ENCODE data around the gene GREB1L. TPM values are rescaled to one million over a fixed set of nuclear protein-coding genes. Genes with fewer than 3 reads are reported as not detected.
"Not testable (repeated sequence)": the region's sequence is repeated elsewhere in the genome, so short reads cannot be mapped to it uniquely, and the experiment has no call there.

Gene GREB1L
- polyA plus RNA-seq, 1 donor from 2014 or later = 23.3 TPM

DNA sequence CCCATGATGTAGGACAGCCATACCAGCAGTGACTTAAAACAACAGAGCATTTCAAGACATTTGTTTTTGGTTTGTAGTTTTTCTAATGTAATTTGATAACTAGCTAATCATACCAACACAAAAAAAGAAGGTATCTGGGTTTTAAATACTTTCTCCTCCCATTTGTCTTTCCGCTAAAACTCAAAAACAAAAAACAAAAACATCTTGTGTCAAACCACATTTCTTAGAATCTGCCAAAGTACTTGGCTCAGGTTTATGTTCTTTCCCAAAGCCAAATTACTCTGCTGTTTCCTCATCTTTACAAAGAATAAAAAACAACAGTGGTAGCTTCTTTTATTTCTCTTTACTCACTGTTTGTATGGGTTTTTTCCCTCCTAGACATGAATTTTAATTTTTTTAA, 71.5 kb downstream of the GREB1L start:
- Histone ChIP-seq H3K36me3 (ENCODE audit: insufficient read depth, low read length) (no peaks in the 10 kb centered on the region), H3K79me2 (replicated peaks; ENCODE audit: insufficient read depth, low read length) (no peaks in the 10 kb centered on the region), H3F3A (ENCODE audit: insufficient read depth, low read length, poor library complexity, severe bottlenecking) (no peaks in the 10 kb centered on the region), H4K20me1 (ENCODE audit: insufficient read depth) (no peaks in the 10 kb centered on the region), H3K9ac (ENCODE audit: low read length) (no peak overlapping the region), H3K27me3 (ENCODE audit: insufficient read depth, low read depth, low read length) (no peaks in the 10 kb centered on the region), H3K9me3 (ENCODE audit: low read length) (no peaks in the 10 kb centered on the region), H3K4me2 (ENCODE audit: low read length) (no peak overlapping the region), H3K27ac (ENCODE audit: low read length) (no peak overlapping the region), H3K9me2 (ENCODE audit: insufficient read depth, low read length) (no peaks in the 10 kb centered on the region), H2AFZ (ENCODE audit: low read depth, low read length) (no peak overlapping the region), H3K4me3 (ENCODE audit: low read length) (no peak overlapping the region)
- TF ChIP-seq, protein P1, sequence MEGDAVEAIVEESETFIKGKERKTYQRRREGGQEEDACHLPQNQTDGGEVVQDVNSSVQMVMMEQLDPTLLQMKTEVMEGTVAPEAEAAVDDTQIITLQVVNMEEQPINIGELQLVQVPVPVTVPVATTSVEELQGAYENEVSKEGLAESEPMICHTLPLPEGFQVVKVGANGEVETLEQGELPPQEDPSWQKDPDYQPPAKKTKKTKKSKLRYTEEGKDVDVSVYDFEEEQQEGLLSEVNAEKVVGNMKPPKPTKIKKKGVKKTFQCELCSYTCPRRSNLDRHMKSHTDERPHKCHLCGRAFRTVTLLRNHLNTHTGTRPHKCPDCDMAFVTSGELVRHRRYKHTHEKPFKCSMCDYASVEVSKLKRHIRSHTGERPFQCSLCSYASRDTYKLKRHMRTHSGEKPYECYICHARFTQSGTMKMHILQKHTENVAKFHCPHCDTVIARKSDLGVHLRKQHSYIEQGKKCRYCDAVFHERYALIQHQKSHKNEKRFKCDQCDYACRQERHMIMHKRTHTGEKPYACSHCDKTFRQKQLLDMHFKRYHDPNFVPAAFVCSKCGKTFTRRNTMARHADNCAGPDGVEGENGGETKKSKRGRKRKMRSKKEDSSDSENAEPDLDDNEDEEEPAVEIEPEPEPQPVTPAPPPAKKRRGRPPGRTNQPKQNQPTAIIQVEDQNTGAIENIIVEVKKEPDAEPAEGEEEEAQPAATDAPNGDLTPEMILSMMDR (IDR thresholded peaks at IDR 0.05; ENCODE audit: poor library complexity, severe bottlenecking) = no peak
- TF ChIP-seq TAF1 (IDR thresholded peaks at IDR 0.05; ENCODE audit: low read depth) = no peak
- TF ChIP-seq, protein P2, sequence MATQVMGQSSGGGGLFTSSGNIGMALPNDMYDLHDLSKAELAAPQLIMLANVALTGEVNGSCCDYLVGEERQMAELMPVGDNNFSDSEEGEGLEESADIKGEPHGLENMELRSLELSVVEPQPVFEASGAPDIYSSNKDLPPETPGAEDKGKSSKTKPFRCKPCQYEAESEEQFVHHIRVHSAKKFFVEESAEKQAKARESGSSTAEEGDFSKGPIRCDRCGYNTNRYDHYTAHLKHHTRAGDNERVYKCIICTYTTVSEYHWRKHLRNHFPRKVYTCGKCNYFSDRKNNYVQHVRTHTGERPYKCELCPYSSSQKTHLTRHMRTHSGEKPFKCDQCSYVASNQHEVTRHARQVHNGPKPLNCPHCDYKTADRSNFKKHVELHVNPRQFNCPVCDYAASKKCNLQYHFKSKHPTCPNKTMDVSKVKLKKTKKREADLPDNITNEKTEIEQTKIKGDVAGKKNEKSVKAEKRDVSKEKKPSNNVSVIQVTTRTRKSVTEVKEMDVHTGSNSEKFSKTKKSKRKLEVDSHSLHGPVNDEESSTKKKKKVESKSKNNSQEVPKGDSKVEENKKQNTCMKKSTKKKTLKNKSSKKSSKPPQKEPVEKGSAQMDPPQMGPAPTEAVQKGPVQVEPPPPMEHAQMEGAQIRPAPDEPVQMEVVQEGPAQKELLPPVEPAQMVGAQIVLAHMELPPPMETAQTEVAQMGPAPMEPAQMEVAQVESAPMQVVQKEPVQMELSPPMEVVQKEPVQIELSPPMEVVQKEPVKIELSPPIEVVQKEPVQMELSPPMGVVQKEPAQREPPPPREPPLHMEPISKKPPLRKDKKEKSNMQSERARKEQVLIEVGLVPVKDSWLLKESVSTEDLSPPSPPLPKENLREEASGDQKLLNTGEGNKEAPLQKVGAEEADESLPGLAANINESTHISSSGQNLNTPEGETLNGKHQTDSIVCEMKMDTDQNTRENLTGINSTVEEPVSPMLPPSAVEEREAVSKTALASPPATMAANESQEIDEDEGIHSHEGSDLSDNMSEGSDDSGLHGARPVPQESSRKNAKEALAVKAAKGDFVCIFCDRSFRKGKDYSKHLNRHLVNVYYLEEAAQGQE (IDR thresholded peaks at IDR 0.05; ENCODE audit: borderline replicate concordance) = no peak
- TF ChIP-seq MXI1 (conservative IDR thresholded peaks at IDR 0.05; ENCODE audit: poor library complexity, severe bottlenecking) = no peak
- TF ChIP-seq EZH2 (IDR thresholded peaks at IDR 0.05; ENCODE audit: borderline replicate concordance, insufficient read depth, low read length, poor library complexity, severe bottlenecking) = no peak
- no peak for TF ChIP-seq RAD21 (conservative IDR thresholded peaks at IDR 0.05)
- no peak for TF ChIP-seq EP300 (conservative IDR thresholded peaks at IDR 0.05; ENCODE audit: poor library complexity, severe bottlenecking)
- no peak for TF ChIP-seq POLR2AphosphoS5 (IDR thresholded peaks at IDR 0.05)
- TF ChIP-seq SMC3 (conservative IDR thresholded peaks at IDR 0.05; ENCODE audit: poor library complexity) = no peak

DNA sequence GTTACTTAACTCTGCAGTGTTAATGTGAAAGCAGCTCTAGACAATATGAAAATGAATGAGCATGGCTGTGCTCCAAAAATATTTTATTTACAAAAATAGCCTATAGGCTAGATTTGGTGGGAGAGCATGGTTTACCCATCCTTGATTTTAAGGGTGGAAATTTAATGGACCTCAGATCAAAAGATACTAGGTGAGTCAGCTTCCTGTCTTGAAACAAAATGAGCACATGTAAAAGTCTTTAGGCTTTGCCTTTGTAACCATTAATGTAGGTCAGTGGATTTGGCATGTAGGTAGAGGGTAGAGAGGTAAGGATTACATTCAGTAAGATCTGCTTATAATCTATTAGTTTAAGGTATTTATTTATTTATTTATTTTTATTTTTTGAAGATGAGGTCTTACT, 72.7 kb downstream of the GREB1L start:
- no peak for TF ChIP-seq EZH2 (IDR thresholded peaks at IDR 0.05; ENCODE audit: borderline replicate concordance, insufficient read depth, low read length, poor library complexity, severe bottlenecking)
- TF ChIP-seq RAD21 (conservative IDR thresholded peaks at IDR 0.05) = no peak
- TF ChIP-seq, protein P1 (IDR thresholded peaks at IDR 0.05; ENCODE audit: poor library complexity, severe bottlenecking) = no peak
- TF ChIP-seq POLR2AphosphoS5 (IDR thresholded peaks at IDR 0.05) = no peak
- TF ChIP-seq MXI1 (conservative IDR thresholded peaks at IDR 0.05; ENCODE audit: poor library complexity, severe bottlenecking) = no peak
- no peak for TF ChIP-seq EP300 (conservative IDR thresholded peaks at IDR 0.05; ENCODE audit: poor library complexity, severe bottlenecking)
- TF ChIP-seq TAF1 (IDR thresholded peaks at IDR 0.05; ENCODE audit: low read depth) = no peak
- no peak for TF ChIP-seq SMC3 (conservative IDR thresholded peaks at IDR 0.05; ENCODE audit: poor library complexity)
- TF ChIP-seq, protein P2 (IDR thresholded peaks at IDR 0.05; ENCODE audit: borderline replicate concordance) = no peak
- no peak overlapping the region for H2AFZ ChIP-seq (ENCODE audit: low read depth, low read length)
- no peak overlapping the region for H3K9ac ChIP-seq (ENCODE audit: low read length)
- no peak overlapping the region for H3K27ac ChIP-seq (ENCODE audit: low read length)
- H3K27me3 ChIP-seq (ENCODE audit: insufficient read depth, low read depth, low read length) = no peaks in the 10 kb centered on the region
- no peaks in the 10 kb centered on the region for H4K20me1 ChIP-seq (ENCODE audit: insufficient read depth)
- no peak overlapping the region for H3K4me3 ChIP-seq (ENCODE audit: low read length)
- no peaks in the 10 kb centered on the region for H3K9me2 ChIP-seq (ENCODE audit: insufficient read depth, low read length)
- H3K9me3 ChIP-seq (ENCODE audit: low read length) = no peaks in the 10 kb centered on the region
- no peaks in the 10 kb centered on the region for H3K36me3 ChIP-seq (ENCODE audit: insufficient read depth, low read length)
- no peaks in the 10 kb centered on the region for H3F3A ChIP-seq (ENCODE audit: insufficient read depth, low read length, poor library complexity, severe bottlenecking)
- H3K4me2 ChIP-seq (ENCODE audit: low read length) = no peak overlapping the region
- no peaks in the 10 kb centered on the region for H3K79me2 ChIP-seq (replicated peaks; ENCODE audit: insufficient read depth, low read length)

DNA sequence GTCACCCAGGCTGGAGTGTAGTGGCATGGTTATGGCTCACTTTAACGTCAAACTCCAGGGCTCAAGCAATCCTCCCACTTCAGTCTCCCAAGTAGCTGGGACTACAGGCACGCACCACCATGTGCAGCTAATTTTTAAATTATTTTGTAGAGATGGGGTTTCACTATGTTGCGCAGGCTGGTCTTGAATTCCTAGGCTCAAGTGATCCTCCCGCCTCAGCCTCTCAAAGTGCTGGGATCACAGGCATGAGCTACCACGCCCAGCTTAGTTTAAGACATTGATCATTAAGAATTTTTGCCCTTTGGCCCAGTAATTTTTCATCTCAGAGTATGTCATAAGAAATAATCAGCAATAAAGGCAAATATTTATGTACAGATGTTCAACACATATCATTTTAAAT, 73.1 kb downstream of the GREB1L start:
- H3K79me2 ChIP-seq (replicated peaks; ENCODE audit: insufficient read depth, low read length); H3K9ac ChIP-seq (ENCODE audit: low read length); H3K36me3 ChIP-seq (ENCODE audit: insufficient read depth, low read length); H3F3A ChIP-seq (ENCODE audit: insufficient read depth, low read length, poor library complexity, severe bottlenecking); H3K4me3 ChIP-seq (ENCODE audit: low read length); H2AFZ ChIP-seq (ENCODE audit: low read depth, low read length); H3K9me3 ChIP-seq (ENCODE audit: low read length); H3K27me3 ChIP-seq (ENCODE audit: insufficient read depth, low read depth, low read length); H3K27ac ChIP-seq (ENCODE audit: low read length); H4K20me1 ChIP-seq (ENCODE audit: insufficient read depth); H3K9me2 ChIP-seq (ENCODE audit: insufficient read depth, low read length); H3K4me2 ChIP-seq (ENCODE audit: low read length): not testable (repeated sequence)
